Measurements from ENCODE around the gene ZDHHC11.
A peak's percentile ranks its signal among the peaks of the same experiment; 100 is the strongest.
"Not testable (repeated sequence)": the region's sequence is repeated elsewhere in the genome, so short reads cannot be mapped to it uniquely, and the experiment has no call there.

The ZDHHC11 gene

GRCh38 chr5:758698-759053, 92.1 kb downstream of the ZDHHC11 start:
- no peak for DNase-seq

DNA sequence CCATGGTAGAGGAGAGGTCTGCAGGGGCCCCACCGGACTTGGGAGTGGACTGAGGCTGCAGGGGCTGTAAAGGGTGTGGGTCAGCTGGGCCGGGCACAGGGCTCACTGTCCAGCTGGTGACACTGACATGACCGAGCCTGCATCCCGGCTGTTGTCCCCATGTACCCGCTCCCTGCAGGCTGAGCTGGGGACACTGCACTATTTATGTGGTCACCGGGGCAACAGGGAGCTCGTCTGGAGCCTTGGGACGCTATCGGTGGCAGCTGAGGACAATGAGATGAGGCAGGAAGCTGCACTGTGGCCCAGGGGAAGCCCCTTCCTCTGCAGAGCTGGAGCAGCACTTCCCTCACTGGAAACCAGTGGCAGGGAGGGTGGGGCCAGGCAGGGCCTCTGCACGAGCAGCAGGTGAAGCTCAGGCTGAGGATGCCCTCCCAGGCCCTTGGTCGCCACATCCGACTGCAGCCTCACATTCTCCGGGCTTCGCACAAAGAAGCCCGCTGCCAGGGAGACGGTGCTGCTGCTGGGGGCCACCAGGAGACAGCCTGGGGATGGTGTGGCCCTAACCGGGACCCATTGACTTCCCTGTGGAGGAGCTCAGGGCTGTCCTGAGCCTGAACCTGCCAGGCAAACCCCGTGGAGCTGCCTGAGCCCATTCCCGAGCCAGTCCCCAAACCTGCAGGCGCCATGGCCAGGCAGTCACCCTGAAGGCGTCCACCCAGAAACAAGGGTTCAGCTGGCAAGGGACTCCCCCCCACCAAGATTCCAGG, 92.7 kb downstream of the ZDHHC11 start:
- peak; percentile 54 for DNase-seq

GRCh38 chr5:757346-757930, 93.3 kb downstream of the ZDHHC11 start:
- no peak for DNase-seq

DNA sequence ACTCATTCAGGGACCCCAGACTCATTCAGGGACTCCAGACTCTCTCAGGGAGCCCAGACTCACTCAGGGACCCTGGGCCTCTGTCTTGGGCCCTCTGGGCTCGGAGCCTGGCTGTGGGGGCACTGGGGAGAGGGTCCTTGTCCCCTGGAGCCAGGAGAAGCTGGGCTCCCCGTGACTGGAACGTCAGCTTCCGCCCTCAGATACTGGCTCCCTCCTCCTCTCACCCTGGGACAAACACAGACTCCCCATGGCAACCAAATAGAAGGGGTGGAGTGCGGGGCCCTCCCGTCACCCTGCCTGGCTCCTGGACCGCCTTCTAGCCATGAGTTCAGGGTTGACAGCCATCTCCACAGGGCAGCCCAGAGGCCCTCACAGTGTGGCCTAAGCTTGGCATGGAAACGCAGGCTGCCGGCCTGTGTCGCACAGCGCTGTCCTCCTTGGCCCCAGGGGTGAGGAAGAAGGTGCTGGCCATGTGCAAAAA, 93.9 kb downstream of the ZDHHC11 start:
- DNase-seq, result no peak

GRCh38 chr5:756171-756570, 94.6 kb downstream of the ZDHHC11 start:
- DNase-seq, result no peak

DNA sequence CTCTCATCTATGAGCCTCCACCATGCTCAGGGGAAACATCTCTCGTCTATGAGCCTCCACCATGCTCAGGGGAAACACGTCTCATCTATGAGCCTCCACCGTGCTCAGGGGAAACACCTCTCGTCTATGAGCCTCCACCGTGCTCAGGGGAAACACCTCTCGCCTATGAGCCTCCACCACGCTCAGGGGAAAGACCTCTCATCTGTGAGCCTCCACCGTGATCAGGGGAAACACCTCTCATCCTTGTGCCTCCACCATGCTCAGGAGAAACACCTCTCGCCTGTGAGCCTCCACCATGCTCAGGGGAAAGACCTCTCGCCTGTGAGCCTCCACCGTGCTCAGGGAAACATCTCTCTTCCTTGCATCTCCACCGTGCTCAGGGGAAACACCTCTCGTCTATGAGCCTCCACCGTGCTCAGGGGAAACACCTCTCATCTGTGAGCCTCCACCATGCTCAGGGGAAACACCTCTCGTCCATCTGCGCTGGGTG, 96.6 kb downstream of the ZDHHC11 start:
- DNase-seq, result not testable (repeated sequence)

DNA sequence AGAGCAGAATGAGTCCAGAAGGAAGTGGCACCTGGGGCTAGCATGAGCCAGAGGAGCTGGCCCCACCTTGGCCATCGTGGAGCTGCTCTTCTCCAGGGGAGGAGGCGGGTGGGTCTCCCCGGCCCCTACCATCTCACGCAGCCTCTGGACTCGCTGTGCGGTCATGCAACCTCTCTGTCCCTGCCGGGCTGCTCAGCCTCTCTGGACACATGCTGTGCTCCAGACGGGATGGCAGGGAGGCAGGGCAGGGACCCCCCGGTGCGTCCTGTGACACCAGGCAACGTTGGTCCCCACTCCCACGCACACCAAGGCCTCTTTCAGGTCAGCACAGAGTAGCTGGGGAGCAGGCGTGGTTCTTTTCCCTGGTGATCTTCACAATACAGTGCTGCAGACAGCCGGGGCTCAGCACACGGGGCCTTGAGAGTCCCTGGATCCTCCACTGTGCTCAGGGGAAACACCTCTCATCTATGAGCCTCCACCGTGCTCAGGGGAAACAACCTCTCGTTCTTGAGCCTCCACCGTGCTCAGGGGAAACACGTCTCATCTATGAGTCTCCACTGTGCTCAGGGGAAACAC, 97.1 kb downstream of the ZDHHC11 start:
- not testable (repeated sequence) for DNase-seq

DNA sequence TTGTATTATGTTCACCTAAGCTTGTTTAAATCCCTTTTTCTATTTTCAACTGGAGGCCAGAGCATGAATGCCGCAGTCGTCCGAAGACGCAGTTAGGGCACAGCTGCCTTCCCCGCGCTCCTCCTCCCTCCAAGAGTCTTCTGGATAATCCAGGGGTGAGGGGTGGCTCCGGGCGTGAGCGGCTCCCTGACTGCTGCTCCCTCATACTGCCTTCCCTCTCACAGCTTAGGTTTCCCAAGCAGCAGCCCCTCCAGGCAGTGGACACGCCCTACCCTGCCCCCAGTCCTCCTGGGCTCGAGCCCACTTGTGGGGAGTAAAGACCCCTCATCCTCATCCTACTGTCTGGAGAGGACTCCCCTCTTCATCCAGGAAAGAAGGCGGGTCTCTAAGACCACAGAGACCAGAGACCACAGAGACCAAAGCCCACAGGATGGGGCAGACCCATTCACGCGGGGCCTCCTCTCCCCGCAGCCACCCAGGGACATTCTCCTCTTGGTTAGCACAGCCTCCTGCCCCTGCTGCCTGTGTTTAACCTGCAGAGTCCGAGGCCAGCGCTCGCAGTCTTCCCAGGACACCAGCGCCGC, 98.2 kb downstream of the ZDHHC11 start:
- DNase-seq, result not testable (repeated sequence)

DNA sequence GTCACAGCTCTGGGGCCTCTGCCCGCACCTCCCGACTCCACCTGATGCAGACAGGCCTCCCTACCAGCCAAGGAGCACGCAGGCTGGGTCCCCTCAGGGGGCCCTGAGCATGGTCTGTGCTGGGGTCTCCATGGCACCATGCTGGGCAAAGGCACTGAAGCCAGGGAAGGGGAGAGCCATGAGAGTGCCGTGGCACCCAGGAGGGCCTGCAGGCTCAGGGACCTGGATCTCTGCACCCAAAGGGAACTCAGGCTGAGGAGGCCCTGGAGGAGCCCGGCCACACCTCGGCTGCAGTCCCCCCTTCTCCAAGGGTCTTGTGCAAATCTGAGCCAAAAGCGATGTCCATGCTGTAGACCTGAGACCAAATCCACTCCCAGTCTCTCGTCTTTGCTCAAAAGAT, 98.8 kb downstream of the ZDHHC11 start:
- not testable (repeated sequence) for DNase-seq

GRCh38 chr5:751496-751895, 99.3 kb downstream of the ZDHHC11 start:
- DNase-seq, result no peak

DNA sequence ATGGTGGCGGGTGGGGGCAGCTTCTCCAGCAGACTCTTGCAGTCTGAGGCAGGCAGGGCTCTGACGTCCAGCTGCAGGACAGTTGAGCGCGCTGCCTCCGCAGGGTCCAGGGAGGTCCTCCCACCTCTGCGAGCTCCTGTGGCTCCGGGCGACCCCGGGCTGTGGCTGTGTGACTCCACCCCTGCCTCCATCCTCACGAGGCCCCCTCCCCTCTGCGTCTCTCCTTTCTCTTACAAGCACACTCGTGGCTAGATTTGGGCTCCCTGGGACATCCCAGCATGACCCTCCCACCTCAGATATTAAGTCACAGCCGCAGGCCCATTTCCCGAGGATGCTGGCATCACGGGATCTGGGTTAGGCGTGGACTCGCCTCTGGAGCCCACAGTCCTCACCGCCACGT, 100.6 kb downstream of the ZDHHC11 start:
- DNase-seq, result not testable (repeated sequence)

- no peak for DNase-seq
Measured at GRCh38 chr5:749101-749670, 101.6 kb downstream of the ZDHHC11 start.

- DNase-seq, result not testable (repeated sequence)
Measured at GRCh38 chr5:748011-748980, 102.5 kb downstream of the ZDHHC11 start.

GRCh38 chr5:747303-747844, 103.4 kb downstream of the ZDHHC11 start:
- DNase-seq, result not testable (repeated sequence)

DNA sequence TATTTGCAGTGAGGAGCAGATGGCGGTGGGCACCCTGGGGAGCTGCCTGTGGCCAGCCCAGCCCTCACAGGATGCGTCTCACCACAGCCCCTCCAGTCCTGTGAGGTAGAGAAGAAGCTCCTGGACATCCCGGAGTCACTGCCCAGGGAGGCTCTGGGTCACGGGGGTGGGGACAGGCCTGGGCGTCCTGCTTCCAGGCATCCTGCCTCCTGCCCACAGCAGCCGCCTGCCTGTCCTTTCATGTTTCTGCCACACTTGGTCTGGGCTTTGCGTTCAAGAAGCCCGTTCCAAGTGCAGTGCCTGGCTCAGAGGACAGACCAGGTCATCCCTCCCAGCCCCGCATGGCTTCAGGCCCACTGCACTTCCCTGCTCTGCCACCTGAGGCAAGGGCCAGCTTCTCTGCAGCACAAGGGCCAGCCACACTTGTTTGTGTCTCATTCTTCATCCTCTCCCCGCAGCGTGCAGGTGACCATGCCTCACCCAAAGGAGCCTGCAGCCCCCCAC, 104.5 kb downstream of the ZDHHC11 start:
- DNase-seq, result no peak
